Hindlimb muscle (tissue), 1 donor: ENCODE data around the gene IL13RA2. TPM values are rescaled to one million over a fixed set of nuclear protein-coding genes. Genes with fewer than 3 reads are reported as not detected.

Experiments used
- DNase-seq: peaks from one replicate; pipeline ENCODE4 v3.0.0-alpha.2; 2013
- polyA plus RNA-seq: library from polyadenylated mRNA; unstranded; fragments of 120-200 nt; gene quantifications from one replicate; pipeline ENCODE4 v1.2.1, GENCODE V29; 2013; ENCODE audit not compliant: insufficient read length

IL13RA2 gene
- polyA plus RNA-seq, 1 donor: not detected

- no peak for DNase-seq
Measured at GRCh38 chrX:114985967-114986592, 31.3 kb downstream of the IL13RA2 start.

GRCh38 chrX:114976292-114976691 is 41.1 kb downstream of the IL13RA2 start:
- no peak for DNase-seq

DNA sequence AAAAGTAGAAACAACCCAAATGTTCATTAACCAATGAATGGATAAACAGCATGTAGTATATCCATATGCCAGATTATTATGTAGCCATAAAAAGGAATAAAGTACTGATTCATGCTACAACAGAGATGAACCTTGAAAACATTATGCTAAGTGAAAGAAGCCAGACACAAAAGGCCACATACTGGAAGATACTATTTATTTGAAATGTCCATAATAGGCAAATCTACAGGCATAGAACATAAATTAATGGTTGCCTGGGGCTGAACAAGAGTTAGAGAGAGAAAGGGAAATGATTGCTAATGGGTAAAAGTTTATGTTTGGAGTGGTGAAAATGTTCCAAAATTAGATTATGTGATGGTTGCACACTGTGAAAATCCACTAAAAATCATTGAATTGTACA is 44.4 kb downstream of the IL13RA2 start:
- no peak for DNase-seq

DNA sequence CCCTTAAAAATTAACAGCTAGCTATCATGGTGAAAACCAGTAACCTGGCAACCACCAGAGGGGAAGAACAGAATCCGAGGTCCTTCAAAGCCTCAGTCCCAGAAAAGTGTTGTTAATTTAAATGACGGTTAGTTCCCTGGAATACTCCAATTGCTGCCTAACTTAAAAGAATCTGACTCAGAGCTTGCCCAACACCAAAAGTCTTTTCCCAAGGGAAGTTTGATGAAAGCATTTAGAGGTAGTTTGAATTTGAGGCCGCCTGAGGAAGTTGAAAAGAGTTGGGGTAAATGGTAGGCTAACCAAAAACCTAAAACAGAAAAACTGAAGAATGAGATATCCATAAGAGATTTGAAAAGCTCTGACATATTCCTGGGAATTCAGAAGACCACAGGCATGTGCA is 46.6 kb downstream of the IL13RA2 start:
- no peak for DNase-seq

DNA sequence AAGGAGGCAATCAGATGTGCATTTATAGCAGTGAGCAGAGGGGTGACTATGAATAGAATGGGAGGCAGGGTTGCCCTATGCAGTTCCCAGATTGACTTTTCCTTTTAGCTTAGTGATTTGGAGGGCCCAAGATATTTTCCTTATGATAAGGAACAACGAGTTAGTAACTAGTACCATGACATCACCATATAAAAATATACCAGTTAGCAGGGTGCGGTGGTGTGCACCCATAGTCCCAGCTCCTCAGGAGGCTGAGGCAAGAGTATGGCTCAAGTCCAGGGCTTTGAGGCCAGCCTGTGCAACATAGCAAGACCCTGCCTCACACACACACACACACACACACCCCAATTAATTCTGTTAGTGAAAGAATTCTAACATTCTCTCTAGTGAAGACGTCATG is 53.0 kb downstream of the IL13RA2 start:
- DNase-seq: no peak

DNA sequence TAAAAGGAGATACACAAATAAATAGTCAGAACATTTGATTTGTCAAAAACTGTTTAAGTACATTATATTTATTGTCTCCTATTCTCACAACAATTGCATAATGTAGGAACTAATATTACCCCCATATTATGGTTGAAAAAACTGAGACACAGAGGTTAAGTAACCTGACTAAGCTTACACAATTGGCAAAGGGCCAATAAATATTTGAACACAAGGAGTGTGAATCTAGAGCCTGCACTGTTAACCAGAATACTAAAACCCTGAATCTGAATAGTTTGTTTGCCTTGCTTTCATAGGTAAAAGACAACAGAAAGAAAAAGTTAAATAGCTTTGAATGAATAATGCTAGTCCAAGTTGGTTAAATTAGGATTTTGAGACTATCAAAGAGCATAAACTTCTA is 55.2 kb downstream of the IL13RA2 start:
- no peak for DNase-seq

GRCh38 chrX:114959729-114960128 is 57.7 kb downstream of the IL13RA2 start:
- peak; percentile 1 for DNase-seq

Other genes with a start within 250 kb of the IL13RA2 start
- not detected for gene RBMXL3, start 171.8 kb upstream of the IL13RA2 start, polyA plus RNA-seq
- gene LRCH2, start 216.5 kb upstream of the IL13RA2 start, polyA plus RNA-seq: 3.8 TPM